NCI-H526 treated with DMSO at 0.1 percent for 48 hours (cell line): ENCODE results near the gene ANK2.

Source experiments
- DNase-seq: peaks from one replicate; lab custom pipeline; 2025; lab: John Stamatoyannopoulos, UW

Gene ANK2

DNA sequence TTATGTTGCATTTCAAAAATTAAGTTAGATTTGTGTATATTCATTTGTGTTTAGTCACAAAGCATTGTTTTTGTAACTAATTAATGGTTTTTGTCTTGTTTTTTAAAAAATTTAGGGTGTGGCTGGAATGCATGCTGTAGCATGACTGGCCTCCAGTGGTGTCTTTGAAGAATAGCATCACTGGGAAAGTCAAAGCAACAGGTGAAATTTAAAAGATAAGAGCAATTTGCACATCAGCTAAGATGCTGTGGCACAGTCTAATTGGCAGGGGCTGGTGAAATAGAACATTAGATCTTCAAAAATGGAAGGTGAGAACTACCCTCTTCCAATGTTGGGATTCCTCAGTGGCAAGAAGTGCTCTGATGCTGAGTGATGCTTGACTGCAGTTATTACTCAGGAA lies 45.3 kb downstream of the ANK2 start:
- peak; percentile 25 for DNase-seq

DNA sequence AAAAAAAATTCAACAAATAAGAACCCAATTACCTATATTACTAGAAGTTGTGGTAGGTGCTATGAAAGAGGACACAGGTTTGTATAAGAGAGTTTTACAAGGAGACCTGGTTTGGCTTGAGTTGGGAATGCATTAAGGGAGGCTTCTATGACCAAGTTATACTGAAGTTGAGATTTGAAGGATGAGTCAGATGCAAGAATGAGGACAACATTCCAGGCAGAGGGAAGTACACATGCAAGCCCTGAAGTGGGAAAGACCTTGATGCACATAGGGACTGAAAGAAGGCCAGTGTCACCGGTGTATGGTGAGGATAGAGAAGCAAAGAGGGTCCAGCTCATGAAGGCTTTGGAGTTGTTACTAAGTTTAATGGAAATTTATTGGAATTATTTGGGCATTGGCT lies 52.2 kb downstream of the ANK2 start:
- DNase-seq: no peak

DNA sequence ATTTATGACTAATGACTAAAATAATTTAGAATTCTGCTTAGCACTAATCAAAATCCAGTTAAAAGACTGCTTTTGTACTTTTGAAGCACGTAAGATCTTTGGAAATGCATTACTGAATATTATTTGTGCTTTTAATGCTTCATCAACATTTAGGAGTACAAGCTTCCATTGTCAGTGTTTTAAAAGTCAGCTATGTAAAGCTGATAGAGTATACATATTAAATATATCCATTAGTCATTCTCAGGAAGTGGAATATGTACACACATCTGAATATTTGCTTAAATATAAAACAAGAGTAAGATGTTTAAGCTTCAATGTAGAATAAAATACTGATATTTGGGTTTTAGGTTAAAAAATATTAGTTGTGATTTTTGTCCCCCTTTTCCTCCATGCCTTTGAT lies 54.1 kb downstream of the ANK2 start:
- DNase-seq: no peak

DNA sequence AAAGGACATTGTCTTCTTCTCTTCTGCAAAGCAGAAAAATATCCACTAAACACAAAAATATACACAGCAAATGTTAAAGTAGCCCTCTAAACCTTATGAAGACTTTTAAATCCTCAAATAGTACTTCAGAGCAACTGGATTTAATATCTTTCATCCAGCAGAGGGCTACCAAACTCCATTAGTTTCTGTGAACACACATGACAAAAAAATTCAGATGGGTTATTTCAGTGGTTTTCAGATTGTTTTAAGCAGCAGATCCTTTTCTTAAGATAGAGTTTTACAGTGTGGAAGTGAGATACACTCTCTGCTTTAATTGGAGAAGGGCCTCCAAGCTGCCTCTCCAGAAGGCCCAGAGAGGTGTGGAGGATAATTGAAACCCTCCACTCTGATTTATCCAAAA lies 56.7 kb downstream of the ANK2 start:
- peak; percentile 36 for DNase-seq

DNA sequence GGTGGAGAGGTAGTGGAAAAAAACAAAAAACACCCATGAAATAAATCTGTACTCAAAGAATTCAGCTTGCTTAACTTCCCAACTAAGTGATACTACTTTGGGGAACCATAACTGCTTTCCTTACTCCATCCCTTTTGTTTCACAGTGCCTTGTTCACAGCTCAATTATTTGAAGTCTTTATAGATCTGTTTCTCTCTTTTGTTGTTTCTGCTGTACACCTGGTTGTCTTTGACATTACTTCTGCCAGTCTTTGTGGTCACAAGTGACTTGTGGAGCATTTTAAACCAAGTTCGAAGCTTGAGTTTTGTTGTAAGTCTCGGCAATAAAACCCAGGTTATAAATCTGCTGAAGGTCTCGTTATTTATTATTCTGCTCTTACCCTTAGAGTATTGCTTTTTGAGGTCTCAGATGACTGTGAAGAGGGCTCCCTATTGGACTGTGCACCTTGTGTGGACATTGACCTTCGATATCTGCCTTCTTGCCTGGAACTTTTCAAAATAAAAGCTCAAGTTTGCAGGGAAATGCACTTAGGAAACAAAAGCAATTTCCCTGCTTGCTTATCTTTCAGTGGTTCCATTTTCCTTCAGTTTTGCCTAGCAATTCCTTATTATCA lies 59.8 kb downstream of the ANK2 start:
- no peak for DNase-seq

DNA sequence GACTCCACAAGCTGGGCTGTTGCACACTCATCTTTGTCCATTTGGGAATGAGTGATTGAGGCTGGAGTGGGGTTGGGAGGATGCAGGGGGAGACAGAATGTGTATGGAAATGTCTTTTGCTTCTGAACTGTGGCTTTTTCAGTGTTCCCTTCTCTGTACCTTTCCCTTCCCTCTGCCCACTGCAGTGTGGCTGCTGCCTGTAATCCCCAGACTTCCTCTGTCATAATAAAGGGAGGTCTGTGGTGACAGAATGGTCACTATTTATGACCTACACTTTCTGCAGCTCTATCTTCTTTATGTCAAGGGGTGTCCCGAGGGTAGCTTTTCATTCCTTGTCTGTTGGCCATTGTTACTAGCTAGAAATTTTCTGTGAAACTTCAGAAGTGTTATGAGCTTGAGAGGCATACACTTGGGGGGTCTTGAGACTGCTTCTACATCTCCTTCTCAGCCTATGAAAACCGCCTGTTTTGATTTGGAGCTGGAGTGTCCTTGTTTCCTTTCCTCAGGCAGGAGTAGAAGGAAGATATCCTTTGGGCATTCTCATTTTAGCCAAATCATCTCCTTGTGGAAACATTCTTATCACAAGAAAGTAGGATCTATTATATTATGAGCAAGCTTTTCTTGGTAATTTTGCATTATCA lies 63.0 kb downstream of the ANK2 start:
- no peak for DNase-seq

DNA sequence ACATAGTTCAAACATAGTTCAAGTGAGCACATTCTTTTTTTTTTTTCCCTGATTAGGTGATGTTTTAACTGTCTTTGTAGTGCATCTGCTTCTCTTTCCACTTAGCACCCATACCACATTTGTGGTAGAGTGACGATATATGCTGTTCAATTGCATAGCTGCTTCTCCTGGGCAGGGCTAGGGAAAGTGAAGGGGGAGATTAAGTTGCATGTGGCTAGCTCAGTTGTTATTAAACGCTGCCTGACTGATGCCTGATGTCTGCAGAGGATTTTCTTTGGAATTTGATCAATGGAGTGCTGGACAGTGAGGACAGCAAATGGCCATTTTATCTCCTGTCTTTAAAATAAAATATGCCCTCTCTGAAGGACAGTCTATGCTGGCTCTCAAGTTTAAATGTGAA lies 63.7 kb downstream of the ANK2 start:
- no peak for DNase-seq

DNA sequence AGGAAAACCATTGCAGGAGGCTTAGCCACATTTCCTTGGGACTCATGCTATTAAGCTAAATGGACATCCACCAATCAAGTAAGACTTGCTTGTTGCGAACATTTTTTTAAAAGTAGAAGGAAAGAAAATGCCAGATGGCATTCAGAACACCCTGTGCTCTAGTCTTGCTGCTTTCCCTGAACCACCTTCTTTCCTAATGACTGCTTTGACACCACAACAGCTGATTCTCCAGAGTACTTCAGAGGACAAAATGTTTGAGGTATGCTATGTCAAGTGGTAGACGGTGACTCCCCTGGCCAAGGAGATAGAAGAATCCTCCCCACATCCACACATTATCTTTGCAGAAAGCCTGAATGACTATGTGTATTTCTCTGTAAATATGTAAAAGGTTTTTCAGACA lies 65.4 kb downstream of the ANK2 start:
- no peak for DNase-seq

DNA sequence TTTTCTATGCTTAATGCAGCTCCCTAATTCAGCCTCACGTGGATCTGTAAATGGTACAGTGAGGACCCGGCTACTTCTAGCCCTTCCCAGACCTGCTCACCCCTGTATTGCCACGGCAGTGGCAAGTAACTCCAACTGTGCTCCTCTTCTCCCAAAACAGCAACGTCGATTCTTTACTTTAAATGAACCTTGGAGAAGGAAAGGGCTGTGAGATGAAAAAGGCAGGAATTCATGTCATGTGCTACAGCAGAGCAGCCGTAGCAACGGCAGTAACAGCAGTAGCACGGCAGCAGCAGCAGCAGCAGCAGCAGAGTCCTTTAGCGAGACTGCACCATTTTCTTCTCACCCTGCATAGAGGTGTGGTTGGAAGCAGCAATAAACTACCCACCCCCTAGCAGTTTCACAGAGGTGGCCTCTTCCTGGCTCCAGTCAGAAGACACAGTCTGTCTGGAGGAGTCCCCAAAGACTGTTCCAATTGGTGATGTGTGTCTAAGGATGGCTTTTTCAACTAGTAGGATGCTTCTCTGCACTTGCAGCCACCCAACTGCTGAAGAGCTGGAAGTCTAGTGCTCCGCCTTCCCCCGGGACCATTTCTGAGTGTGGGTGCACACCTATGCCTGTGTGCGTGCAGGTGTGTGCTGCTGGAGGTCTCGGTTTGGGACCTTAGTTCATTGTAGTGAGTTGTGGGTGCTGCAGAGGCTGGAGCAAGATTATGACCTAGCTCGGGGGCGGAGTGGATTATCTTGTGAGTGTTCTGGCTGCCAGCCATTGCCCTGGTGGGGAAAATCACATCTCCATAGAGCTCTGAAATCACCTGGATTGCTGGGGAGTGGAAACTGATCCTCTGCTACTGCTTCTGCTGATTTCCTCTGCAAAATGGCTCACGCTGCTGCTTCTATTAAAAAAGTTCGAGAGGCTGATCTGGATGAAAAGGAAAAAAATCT lies 67.2 kb downstream of the ANK2 start:
- DNase-seq: no peak

DNA sequence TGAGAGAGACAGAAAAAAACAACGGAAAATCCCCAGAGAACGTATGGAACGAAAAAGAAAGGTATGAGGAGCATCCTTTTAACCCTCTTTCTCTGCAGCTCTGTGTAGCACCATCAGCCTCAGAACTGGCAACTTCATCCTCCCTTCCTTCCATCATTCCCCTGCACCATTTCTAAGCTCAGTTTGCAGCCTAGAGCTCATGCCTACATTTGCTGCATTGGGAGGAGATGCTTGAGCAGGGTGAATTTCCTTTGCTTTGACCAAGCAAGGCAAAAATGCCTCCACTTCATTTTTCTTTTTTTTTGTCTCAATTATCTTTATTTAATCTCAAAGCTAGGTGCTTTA lies 67.9 kb downstream of the ANK2 start:
- no peak for DNase-seq

DNA sequence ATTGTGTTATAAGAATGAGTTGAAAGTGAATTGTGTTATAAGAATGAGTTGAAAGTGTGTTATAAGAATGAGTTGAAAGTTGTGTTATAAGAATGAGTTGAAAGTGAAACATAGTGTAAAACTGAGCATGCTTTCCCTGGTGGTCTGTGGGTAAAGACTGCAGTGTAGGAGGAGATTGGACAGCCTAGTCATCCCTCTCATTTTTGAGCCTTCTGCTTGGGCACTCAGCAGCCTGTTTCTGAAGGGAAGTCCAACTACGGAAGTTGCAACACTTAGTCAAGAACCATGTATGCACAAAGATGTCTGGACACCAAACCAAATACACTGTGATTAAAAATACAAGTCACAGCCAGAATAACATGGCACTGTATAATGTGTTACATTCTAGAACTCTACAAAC lies 72.6 kb downstream of the ANK2 start:
- no peak for DNase-seq

DNA sequence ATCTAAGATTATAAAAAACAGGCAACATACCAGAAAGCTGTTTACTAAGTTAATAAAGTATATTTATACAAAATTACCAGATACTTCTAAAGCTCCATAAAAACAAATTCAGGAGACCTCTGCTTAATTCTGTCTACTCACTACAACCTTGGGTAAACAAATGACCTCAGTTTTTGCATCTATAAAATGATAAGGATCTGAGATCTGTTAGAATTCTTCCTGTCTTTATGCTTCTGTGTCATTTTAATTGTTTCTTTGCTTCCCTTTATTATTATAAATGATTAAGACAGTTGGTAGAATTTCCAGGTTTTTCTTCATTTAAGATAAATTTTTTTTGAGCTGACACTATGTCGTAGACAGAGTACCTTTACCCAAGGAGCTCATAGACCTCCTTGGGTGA lies 76.0 kb downstream of the ANK2 start:
- peak; percentile 58 for DNase-seq

DNA sequence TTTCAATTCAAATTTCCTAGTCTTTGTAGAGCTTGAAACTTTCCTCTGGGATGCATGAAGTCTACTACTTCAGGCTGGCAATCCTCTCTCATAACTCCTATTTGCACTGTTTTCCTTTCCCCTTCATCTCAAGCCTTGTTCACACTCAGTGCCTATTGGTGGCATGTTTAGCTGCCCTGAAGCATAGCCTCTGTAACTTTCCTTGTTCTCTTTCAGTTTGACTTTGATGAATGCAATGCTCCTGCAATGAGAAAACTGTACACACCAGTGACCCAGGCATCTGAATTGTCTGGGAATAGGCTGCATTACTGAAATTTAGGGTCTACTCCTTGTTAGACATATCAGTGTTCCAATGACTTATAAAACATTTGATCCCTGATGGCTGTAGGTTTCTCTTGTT lies 81.7 kb downstream of the ANK2 start:
- DNase-seq: no peak

DNA sequence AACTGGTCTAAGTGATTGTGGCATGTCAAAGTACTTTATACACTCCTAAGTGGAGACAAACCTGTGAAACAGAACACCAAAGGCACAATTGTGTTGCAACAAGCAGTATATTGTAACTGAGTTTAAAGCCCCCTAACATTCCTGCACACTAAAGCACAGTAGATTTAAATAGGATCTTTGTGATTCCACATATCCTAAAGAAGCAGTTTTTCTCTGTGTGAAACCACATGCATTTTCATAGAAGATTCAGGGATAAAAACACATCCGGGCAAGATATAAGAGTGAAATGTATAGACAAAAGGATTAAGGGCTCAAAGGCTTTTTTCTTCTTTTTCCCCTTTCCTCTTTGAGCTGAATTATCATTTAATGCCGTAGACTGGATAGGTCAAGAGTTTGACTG lies 82.2 kb downstream of the ANK2 start:
- DNase-seq: no peak

DNA sequence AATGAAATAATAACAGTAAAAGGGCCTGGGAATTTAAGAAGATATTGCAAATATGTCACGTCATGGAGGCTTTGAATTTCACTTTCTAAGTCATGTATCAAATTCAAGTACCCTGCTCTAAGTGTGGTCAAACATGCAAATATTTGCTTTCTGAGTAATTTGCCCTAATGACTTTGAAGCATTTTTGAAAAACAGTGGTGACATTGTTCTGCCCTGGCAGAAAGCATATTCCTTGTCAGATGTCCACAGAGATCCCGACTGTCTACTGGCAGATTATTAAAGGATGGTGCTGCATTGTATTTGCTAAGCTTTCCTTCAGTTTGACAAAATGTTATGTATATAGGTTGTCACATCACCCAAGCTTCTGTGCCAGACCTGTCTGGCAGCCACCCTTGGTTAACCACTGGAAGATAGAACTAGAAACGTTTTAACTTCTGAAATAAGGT lies 92.5 kb downstream of the ANK2 start:
- DNase-seq: peak; percentile 93

DNA sequence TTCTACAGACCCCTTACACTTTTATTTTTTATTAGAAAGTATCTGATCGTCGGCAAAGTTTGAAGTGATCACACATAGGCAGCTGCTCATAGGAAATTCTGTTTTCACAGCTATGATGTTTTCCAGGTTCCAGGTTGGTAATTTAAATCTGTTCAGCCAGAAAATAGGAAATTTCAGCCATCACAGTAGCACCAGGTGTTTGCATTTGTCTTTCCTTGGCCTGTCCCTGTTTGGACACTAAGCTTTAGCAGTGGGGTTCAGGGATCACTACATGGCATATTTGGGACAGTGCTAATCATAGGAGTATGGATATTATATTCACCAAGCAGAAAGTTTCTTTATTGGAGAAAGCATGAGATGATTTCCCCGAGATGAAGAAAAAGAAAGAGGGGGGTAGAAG lies 92.9 kb downstream of the ANK2 start:
- no peak for DNase-seq

DNA sequence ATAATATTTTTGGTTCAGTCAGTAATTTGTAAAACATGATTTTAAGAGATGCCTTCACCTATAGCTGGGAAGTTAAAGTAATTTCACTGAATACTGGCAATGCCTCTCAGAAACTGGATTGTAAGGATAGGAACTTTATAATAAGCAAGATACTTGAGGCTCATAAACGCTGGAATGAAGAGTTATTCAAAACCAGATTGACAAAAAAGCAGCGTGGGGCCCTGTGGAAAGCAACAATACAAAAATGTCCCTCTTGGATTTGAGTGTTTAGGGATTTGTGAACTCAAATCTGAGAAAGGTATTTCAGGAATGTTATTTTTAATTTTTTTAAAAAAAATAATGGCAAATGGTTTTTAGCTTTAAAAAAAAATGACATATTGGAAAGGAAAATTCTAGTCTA lies 94.6 kb downstream of the ANK2 start:
- DNase-seq: no peak

DNA sequence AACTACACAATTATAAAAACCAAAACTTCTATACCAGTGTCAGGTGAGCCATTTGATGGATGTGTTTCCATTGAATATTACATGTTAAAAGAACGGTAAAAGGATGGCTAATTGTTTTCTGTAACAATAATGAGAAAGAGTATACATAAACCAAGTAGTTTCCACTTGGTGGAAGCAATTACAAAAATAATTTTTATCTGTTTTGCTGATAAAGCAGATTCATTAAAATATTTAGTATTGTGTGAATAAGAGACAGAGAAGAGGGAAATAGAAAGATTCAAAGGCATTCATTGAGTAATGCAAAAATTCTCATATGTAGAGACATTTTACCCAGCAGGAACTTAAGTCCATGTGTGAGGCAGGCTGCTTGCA lies 95.7 kb downstream of the ANK2 start:
- no peak for DNase-seq

DNA sequence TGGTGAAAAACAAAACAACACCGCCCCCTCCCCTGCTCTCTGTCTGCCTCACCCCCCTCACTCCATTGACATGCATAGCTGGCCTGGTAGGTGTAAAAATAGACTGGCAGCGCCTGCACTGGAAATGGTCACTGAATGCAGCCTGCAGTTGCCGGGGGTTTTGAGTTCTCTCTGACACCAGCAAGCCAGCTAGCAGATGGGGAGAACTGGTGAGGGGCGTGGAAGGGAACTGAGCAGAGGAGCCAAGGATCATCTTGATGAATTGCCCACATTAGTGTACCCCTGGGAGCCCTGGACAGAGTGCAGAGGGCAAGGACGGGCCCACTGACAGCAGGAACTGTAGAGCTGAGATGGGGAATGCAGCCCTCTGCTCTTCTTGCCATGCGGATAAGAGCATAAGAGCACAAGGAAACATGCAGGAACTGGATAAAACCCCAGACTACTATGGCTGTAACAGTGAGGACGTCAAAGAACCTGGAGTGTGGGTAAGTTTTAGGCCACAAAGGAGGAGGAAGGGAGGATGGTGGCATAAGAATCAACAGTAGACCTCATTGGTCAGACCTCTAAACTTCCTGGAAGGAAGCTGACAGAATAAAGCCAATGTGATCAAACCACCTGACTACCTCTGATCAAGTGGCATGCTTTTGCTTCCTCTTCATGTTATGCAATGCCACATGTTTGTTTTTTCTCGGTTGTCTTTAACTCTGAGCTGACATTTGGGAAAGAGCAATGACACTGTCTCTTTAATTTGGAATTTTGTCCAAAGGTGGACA lies 96.3 kb downstream of the ANK2 start:
- DNase-seq: no peak

DNA sequence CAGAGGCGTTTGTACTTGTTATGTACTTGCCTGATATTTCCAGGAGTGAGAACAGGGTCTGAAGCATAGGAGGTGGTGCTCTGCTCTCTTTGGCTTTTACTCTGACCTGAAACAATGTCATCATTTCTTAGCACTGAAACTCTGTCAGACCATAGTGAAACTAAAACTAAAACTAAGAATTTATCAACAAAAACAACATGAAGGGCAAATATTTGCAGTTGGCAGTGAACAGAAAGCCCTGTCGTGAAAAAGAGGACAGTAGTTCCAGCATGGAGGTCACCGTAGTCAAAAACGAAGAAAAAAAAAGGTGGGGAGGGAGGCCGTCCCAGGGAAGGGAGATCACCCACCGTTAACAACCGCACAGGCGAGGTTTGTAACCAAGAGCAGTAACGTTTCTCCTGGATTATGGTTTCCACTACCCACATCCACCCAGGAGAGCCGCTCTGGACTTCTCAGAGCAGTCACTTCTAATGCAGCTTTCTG lies 97.5 kb downstream of the ANK2 start:
- no peak for DNase-seq

DNA sequence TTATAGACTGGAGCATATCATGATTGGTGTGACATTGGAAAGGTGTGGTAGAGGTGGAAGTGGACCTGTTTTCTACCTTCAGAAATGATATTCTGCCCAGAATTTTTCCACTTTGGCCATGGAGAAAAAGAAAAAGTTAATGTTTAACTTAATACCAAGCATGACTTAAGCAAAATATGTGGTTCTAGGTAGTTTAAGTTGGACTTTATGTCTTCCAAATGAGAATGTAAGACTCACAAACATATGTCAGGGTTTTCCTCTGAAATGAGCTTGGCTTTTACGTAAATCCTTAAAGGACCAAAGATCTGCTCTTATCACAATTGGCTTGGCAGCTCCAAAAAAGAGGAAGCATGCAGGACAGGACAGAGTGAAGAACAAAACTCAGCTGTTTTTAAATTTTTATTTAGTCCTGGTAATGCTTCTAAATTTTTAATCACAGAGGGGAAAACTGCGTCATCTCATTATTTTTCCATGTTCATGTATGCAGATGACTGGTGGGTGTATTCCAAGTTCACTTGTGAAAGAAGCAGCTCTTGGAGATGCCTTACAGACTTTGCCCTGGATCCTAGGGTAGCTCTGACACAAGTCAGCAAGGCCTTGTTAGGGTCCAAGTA lies 98.2 kb downstream of the ANK2 start:
- DNase-seq: no peak

DNA sequence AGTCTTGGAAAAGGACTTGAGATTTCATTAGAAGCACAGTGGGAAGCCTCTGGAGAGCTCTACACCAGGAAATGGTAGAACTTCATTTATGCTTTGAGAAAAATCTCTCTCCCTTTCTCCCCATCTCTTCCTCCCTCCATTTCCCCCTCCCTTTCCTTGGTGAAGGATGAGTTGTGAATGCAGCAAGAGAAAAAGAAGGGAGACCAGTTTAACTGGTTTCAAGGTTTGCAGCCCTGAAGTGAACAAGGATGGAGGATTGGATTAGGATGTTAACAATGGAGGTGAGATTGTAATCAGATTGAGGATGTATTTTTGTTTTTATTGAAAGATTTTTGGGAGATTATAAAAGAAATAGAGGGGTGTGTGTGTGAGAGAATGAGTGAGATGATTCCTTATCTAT lies 99.5 kb downstream of the ANK2 start:
- no peak for DNase-seq
